GM12865 (cell line): Measurements from ENCODE around the gene PLXNB1.
A peak's percentile ranks its signal among the peaks of the same experiment; 100 is the strongest.

ENCODE experiments used
- DNase-seq: peaks from one replicate; pipeline ENCODE4 v3.0.0; 2010; ENCODE audit warnings: low read depth
- H3K4me3 ChIP-seq: 2 replicates; pipeline ENCODE4 v1.5.1; 2011; ENCODE audit warnings: mild to moderate bottlenecking, low read depth, low read length, control low read depth
- TF ChIP-seq, protein P1 (sequence below): IDR thresholded peaks from 2 replicates; pipeline ENCODE4 v1.5.1; 2011; ENCODE audit warnings: low read length, control low read depth, low read depth, inconsistent platforms; ENCODE audit not compliant: insufficient read depth; ENCODE audit errors: missing control alignments

PLXNB1 gene

GRCh38 chr3:48428088-48428571, 1.8 kb downstream of the PLXNB1 start:
- no peak for DNase-seq
- TF ChIP-seq, protein P1, sequence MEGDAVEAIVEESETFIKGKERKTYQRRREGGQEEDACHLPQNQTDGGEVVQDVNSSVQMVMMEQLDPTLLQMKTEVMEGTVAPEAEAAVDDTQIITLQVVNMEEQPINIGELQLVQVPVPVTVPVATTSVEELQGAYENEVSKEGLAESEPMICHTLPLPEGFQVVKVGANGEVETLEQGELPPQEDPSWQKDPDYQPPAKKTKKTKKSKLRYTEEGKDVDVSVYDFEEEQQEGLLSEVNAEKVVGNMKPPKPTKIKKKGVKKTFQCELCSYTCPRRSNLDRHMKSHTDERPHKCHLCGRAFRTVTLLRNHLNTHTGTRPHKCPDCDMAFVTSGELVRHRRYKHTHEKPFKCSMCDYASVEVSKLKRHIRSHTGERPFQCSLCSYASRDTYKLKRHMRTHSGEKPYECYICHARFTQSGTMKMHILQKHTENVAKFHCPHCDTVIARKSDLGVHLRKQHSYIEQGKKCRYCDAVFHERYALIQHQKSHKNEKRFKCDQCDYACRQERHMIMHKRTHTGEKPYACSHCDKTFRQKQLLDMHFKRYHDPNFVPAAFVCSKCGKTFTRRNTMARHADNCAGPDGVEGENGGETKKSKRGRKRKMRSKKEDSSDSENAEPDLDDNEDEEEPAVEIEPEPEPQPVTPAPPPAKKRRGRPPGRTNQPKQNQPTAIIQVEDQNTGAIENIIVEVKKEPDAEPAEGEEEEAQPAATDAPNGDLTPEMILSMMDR = no peak
- H3K4me3 ChIP-seq = peak overlapping the region; percentile 60; the same call in 1 of the 2 replicates

GRCh38 chr3:48427630-48427962, 2.3 kb downstream of the PLXNB1 start:
- H3K4me3 ChIP-seq = no peak overlapping the region
- DNase-seq = no peak
- TF ChIP-seq, protein P1 = no peak

DNA sequence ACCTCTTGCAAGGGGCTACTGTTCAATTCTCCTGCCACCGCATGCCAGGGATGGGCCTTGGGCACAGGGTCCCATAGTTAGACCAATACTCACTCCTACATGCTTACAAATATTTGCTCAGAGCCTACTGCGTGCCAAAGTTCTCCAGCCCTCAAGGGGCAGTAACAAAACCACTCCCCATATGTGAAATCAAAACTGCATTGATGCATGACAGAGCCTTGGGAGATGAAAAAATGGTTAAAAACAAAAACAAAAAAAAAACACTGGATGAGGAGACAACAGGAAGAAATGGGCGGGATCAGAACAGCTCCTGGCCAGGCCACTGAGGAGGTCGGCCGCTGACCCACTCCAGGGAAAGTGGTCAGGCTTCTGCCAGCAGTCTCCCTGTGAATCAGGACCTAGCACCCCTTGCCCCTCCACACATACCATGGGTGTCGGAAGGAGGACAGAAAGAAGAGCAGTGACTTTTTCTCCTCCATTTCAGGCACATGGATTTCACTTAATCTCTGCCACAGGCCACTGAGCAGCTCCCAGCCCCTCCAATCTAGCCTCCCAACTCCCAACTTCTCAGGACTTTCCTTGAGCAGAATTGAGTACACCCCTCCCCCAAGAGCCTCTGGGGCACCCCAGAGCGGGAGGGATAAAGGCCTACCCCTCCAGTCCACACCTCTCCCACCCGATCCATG, 2.8 kb downstream of the PLXNB1 start:
- DNase-seq = no peak
- H3K4me3 ChIP-seq = no peak overlapping the region
- TF ChIP-seq, protein P1 = no peak

GRCh38 chr3:48426401-48426909, 3.4 kb downstream of the PLXNB1 start:
- no peak for DNase-seq

GRCh38 chr3:48425281-48425812, 4.5 kb downstream of the PLXNB1 start:
- DNase-seq = no peak
- TF ChIP-seq, protein P1 = no peak
- no peak overlapping the region for H3K4me3 ChIP-seq

More at GRCh38 chr3:48426401-48426909, 3.4 kb downstream of the PLXNB1 start:
- H3K4me3 ChIP-seq = no peak overlapping the region
- TF ChIP-seq, protein P1 = no peak

DNA sequence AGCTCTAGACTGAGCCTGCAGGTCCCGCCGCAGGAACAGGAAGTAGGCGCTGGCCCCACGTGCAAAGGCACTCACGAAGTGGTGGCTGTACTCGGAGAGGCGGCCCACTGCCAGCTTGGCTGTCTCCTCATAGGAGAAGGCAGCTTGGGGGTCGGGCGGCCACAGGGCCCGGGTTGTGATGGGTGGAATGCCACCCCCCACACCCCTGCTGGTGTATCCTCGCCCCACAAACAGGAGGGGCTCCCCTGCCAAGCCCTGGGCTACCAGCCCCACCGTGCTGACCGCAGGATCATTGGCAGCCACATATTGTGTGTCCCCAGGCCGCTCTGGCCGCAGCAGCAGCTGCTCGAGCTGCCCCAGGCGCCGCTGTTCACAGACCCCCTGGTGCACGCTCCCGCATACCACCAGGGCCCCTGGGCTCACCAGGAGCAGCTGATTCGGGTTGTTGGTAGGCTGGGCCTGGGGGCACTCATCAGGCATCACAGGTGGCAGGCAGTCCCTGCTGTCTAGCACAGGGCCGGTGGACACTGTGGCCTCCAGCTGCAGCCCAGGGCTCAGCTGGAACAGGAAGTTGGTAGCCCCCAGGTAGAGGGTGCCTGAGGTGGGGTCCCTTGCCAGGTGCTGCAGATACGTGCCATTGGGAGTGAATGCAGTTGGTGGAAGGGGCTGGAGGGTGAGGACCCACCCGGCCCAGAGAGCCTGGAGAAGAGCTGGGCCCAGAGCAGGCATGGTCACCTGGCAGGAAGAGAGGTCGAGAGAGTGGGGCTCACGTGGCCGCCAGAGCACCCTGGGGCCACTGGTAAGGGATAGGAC, 5.8 kb downstream of the PLXNB1 start:
- DNase-seq = no peak
- H3K4me3 ChIP-seq = no peak overlapping the region
- TF ChIP-seq, protein P1 = no peak
